HG02610 (cell line): Measurements from ENCODE around the gene RAB6A.
"Not testable (repeated sequence)": the region's sequence is repeated elsewhere in the genome, so short reads cannot be mapped to it uniquely, and the experiment has no call there.

ENCODE experiments used
- ATAC-seq: cut with Tn5 transposase; IDR thresholded peaks from one replicate; pipeline ENCODE4 v1.9.1; 2021; ENCODE audit warnings: mild to moderate bottlenecking, moderate library complexity; ENCODE audit not compliant: unreplicated experiment

RAB6A gene

DNA sequence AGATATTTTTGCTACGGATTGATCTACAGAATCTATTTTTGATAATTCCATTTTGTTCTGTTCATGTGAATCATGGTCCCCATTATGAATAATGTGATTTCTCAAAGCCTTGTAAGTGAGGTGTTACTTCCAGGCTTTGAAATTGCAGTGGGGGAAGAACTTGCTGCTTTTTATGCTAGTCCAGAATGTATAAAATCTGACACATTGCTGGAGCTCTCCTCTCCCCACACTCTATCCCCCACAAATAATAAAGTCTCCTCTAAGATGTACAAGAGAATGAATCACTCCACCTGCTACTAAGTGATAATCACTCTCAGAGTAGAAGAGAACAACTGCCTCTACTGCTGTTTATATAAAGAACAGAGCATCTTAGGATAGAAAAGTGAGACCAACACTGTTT is 5.9 kb upstream of the RAB6A start:
- no peak for ATAC-seq

DNA sequence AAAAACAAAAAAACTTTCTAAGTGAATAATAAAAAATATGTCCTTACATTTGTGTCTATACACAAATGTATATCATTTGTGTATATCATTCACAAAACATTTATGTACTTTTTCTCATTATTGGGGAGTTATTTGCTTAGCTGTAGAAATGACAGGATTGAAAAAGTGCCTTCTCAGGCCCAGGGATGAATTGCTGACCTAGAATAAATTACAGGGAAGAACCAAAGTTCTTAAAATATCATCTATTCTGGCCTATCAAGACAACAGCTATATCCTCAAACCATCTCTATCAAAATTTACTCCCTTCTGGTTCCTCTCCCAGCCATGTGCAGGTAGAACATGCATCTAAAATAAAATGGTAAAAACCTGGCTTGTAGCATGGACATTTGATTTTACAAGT is 1.9 kb upstream of the RAB6A start:
- ATAC-seq, result no peak

DNA sequence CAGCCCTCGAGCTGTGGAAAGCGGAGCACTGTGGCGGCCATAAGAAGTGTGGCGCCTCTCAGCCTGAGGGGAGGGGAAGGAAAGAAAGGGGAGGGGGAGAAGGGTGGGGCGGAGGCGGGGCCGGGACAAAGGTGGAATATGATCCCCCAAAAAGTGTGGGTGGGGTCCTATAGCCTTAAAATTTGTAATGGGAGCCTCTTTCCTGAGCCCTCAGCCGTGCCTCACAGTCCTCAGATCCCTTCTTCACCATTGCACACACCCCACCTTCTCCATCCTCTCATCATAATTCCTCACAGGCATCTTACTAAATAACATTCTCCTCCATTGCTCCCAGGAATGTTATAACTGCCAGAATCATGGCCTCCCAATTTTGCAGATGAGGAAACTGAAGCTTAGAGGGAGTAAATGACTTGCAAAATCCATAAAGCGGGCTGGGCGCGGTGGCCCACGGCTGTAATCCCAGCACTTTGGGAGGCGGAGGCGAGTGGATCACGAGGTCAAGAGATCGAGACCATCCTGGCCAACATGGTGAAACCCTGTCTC is 600 bp upstream of the RAB6A start:
- no peak for ATAC-seq

DNA sequence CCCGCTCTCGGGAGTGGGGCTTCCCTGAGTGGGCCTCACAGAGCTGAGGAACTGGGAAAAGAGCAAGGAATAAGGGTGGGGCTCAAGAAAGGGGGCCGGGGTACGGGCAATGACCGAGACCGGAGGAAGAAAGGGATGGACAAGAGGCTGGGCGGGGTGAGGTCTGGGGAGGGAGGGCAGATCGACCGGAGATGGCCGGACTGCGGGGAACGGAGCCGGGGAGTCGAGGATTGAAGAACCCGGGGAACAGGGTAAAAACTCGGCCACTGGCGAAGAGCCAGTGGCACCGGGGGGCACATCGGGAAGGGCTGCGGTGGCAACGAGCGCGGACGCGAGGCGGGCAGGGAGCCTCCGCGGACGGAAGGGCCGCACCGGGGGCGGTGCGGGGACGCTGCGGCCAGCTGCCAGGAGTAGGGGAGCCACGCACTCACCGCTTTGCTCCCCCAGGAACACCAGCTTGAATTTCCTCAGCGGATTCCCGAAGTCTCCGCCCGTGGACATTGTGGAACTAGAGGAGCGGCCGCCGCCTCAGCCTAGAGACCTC is 667 bp downstream of the RAB6A start:
- ATAC-seq, result peak; percentile 3

DNA sequence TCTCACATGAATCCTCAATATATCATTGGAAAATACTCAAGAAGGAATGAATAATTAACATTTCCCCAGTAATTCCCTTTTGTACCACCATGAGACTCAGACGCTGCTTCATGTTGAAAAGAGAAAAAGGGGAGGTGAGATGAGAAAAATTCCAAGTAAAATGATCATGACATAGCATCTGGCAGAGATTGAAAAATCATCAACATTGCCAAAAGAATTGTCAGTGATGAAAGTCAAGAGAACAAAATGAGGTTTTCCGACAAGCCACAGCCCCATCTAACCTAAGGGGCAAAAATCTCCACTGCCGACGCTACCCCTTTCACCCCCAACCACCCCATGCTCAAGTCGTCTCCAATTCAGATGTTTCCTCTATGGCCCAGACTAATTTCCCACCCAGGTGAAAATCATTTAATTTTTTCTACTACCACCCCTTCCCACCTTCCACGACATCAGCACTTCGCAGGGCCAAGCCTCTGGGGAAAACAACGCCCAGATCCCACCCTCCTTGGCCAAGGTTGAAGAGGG is 1.2 kb downstream of the RAB6A start:
- ATAC-seq, result no peak

DNA sequence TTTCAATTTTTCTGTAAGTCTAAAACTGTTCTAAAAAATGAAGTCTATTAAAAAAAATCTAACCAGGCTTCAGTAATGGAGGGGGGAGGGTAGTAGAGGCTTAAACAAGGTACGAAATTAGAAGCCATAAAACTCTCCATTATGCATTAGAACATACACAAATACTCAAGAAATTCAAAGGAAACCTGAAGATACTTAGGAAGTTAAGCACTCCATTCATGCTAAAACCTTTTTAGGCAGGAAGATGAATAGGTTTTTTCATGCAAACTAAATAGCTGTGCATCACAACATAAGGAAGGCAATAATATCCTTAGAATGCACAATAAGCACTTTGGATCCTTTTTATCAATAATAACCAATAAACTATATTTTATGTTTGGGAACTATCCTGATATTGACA is 2.4 kb downstream of the RAB6A start:
- no peak for ATAC-seq

DNA sequence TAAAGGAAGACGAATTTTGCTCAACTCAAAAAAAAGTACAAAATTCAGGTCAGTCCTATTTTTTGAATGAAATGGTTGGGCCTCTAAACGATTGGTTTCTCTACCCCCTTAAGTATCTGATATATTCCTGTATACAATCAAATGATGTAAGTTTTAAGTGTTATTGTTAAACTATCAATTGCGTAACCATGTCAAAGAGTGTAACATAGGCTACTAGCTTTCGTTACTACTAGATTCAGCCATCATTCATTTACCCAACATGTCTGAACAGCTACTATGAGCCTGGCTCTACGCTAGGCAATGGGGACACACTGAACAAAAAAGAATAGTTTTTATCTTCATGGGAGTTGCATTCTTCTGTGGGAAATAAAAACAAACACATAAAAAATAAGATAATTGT is 3.3 kb downstream of the RAB6A start:
- ATAC-seq, result no peak

DNA sequence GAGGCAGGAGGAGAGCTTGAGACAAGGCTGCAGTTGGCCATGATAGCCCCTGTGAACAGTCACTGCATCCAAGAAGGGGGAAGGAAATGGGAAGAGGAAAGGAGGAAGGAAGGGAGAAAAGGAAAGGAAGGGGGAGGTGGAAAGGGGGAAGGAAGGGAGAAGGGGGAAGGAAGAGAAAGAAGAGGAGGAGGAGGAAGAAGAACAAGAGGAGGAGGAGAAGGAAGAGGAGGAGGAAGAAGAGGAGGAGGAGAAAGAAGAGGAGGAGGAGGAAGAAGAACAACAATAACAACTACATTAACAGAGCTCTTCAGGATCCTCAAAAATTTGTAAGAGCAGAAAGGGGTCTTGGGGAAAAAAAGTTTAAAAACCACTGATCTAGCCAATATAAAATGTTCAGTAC is 5.2 kb downstream of the RAB6A start:
- ATAC-seq, result no peak

DNA sequence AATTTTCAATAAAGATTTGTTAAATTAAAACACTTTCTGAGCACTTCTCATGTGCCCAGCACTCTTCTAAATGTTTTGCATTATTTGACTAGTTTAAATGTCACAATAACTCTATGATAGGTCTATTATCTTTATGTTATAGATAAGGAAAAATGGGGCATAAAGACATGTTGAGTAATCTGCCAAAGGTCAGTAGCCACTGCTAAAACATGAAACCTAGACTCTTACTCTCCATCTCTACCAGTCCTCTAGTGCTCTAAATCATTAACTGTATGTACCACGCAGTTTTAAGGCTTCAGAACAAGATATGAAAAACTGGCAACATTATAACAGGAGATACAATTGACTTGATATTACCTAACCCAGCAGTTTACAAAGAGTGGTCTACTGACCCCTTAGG is 6.9 kb downstream of the RAB6A start:
- ATAC-seq, result no peak

DNA sequence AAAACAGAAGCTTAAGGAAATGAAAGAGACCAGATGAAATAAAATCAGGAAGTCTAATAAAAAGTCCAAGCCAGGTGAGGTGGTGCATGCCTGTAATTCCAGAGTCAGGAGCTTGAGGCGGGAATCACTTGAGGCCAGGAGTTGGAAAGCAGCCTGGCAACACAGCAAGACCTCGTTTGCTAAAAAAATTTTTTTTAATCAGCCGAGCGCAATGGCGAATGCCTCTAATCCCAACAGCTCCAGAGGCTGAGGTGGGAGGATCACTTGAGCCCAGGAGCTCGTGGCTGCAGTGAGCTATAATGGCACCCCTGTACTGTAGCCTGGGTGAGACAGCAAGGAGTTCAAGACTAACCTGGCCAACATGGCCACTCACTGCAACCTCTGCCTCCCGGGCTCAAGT is 8.0 kb downstream of the RAB6A start:
- no peak for ATAC-seq

DNA sequence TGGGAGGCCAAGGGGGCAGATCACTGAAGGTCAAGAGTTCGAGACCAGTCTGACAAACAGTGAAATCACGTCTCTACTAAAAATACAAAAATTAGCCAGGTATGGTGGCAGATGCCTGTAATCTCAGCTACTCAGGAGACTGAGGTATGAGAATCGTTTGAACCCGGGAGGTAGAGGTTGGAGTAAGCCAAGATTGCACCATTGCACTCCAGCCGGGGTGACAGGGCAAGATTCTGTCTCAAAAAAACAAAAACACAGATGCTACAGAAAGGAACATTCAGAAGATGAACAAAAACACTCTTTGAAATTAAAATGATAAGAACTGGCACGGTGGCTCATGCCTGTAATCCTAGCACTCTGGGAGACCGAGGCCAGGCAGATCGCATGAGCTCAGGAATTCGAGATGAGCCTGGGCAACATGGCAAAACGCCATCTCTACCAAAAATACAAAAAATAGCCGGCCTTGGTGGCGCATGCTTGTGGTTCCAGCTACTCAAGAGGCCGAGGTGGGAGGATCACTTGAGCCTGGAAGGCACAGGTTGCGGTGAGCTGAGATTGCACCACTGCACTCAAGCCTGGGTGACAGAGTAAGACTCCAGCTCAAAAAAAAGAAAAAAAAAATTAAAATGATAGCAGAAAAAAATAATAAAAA is 8.5 kb downstream of the RAB6A start:
- no peak for ATAC-seq

DNA sequence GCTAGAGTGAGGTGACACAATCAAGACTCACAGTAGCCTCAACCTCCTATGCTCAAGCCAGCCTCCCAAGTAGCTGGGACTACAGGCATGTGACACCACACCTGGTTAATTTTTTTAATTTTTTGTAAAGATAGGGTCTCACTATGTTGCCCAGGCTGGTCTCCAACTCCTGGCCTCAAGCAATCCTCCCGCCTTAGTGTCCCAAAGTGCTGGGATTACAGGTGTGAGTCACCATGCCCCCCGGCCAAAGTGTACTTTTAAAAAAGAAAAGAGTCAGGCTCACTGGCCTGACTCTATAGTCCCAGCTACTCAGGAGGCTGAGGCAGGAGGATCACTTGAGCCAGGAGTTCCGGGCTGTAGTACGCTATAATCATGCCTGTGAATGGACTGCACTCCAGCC is 10.0 kb downstream of the RAB6A start:
- not testable (repeated sequence) for ATAC-seq

DNA sequence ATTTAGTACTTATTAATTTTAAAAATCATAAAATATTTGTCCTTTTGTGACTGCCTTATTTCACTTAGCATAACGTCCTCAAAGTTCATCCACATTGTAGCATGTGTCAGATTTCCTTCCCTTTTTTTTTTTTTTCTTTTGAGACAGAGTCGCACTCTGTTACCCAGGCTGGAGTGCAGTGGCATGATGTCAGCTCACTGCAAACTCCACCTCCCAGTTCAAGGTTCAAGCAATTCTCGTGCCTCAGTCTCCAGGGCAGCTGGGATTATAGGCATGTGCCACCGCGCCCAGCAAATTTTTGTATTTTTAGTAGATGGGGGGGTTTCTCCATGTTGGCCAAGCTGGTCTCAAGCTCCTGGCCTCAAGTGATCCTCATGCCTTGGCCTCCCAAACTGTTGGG is 10.6 kb downstream of the RAB6A start:
- no peak for ATAC-seq

DNA sequence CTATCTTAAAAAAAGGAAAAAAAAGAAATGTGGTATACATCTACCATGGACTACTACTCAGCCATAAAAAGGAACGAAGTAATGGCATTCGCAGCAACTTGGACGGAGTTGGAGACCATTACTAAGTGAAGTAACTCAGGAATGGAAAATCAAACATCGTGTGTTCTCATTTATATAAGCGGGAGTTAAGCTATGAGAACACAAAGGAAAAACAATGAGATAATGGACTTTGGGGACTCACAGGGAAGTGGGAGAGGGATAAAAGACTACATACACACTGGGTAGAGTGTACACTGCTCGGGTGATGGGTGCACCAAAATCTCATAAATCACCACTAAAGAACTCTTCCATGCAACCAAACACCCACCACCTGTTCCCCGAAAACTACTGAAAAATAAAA is 11.8 kb downstream of the RAB6A start:
- no peak for ATAC-seq

DNA sequence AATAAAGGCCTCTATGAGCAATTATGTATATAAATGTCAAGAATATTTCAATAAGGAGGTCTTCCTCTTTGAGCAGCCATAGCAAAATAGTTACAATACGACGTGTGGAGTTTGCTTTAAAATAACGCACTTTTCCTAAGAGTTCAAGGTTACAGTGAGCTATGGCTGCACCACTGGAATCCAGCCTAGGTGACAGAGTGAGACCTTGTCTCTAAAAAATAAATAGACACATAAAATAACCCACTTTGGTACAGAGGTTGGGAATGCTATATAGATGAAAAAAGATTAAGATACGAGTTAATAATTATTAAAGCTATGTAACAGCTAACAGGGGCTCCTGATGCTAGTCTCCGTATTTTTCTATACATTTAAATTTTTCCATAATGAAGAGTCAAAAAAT is 12.6 kb downstream of the RAB6A start:
- no peak for ATAC-seq

DNA sequence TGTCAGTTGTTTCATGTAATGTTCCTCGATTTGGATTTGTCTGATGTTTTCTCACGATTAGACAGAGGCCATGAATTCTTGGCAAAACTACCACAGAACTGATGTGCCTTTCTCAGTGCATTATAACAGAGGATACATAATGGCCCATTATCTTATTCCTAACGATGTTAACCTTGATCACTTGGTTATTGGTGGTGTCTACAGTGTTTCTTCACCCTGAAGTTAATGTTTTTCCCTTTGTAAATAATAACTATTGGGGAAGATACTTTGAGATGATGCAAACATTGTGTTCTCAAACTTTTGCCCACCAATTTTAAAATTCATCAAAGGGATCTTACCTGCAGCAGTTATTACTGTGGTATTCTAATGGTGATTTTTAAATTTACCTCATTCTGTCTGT is 13.1 kb downstream of the RAB6A start:
- no peak for ATAC-seq

DNA sequence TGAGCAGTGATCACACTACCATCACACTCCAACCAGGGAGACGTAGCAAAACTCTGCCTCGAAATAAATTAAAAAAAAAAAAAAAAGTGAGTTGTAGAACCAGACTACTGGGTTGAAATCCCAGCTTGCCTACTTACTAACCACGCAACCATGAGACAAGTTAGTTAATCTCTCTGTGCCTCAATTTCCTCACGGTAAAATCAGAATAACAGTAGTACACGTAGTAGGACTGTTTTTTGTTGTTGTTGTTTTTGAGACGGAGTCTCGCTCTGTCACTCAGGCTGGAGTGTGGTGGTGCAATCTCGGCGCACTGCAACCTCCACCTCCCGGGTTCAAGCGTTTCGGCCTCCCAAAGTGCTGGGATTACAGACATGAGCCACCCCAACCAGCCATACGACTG is 14.2 kb downstream of the RAB6A start:
- no peak for ATAC-seq

DNA sequence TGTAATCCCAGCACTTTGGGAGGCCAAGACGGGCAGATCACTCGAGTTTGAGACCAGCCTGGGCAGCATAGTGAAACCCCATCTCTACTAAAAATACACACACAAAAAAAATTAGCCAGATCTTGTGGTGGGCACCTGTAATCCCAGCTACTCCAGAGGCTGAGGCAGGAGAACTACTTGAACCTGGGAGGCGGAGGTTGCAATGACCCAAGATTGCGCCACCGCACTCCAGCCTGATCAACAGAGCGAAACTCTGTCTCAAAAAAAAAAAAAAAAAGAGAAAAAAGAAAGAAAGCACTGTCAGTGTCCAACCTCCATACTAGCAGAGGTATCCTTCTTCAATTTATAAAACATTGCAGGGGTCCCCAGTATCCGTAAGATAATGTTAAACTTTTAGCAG is 17.8 kb downstream of the RAB6A start:
- ATAC-seq, result no peak

DNA sequence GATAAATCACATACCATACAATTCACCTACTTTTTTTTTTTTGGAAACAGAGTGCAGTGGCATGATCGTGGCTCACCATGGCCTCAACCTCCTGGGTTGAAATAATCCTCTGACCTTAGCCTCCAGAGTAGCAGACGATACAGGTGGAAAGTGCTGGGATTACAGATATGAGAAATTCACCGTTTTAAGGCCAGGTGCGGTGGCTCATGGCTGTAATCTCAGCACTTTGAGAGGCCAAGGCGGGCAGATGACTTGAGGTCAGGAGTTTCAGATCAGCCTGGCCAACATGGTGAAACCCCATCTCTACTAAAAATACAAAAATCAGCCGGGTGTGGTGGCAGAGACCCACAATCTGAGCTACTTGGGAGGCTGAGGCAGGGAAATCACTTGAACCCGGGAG is 24.9 kb downstream of the RAB6A start:
- not testable (repeated sequence) for ATAC-seq

DNA sequence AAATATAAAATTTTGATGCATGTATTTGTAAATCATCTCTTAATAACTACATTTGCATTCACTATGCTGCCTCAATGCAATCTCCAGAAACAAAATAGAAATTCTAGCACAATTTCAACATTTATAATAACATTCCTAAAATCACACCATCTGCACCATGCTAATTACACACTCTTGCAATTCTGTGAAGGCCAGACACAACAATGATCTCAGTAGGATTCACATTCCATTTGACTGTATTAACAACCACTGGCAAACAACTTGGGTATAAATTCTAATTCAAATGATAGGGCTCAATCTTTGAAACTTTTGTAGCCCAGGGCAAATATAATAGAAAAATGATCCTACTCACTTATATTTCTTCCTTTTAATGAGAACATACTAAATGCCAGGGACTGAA is 25.9 kb downstream of the RAB6A start:
- no peak for ATAC-seq

DNA sequence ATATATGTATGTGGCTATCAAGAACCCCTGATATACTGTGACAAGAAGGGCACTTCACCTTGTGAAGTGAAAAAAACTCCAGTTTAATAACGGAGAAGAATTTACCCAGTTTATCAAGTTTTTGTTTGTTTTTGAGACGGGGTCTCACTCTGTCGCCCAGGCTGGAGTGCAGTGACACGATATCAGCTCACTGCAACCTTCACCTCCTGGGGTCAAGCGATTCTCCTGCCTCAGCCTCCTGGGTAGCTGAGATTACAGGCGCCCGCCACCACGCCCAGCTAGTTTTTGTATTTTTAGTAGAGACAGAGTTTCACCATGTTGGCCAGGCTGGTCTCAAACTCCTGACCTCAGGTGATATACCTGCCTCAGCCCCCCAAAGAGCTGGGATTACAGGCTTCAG is 26.9 kb downstream of the RAB6A start:
- ATAC-seq, result not testable (repeated sequence)

DNA sequence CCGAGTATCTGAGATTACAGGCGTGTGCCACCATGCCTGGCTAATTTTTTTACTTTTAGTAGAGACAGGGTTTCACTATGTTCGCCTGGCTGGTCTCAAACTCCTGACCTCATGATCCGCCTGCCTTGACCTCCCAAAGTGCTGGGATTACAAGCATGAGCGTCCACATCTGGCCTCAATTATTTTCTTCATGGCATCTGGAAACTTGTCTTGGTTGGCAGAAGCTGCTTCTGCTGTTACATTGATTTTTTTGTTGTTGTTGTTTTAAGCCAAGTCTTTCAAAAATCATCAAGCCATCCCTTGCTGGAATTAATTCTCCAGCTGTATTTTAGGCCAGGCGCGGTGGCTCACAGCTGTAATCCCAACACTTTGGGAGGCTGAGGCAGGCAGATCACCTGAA is 27.9 kb downstream of the RAB6A start:
- ATAC-seq, result not testable (repeated sequence)
